Endometrial microvascular endothelial cells (primary cell): ENCODE results near the gene MAN2B2. TPM values are rescaled to one million over a fixed set of nuclear protein-coding genes. Genes with fewer than 3 reads are reported as not detected.

Source experiments
- in situ Hi-C: cut with HindIII; loops from 2 replicates; pipeline ENCODE4 v1.10.0; 2017; ENCODE audit warnings: low sequenced_read_pairs, low pct_unique_long_range_greater_than_20kb; ENCODE audit errors: inconsistent ontology term
- total RNA-seq: library from RNA; depleted of rRNA; stranded (reverse); fragments of >200 nt; gene quantifications from one replicate; pipeline ENCODE4 v1.2.3, GENCODE V29; 2015; ENCODE audit errors: inconsistent ontology term

The MAN2B2 gene
- total RNA-seq, 1 donor from 2014 or later = 20.4 TPM

- in situ Hi-C loops = no loop called here
These were observed 33.9 kb downstream of the MAN2B2 start for GRCh38 chr4:6608758-6609414.

- in situ Hi-C loops = no loop called here
These were observed 34.6 kb downstream of the MAN2B2 start for GRCh38 chr4:6609415-6610079.

- in situ Hi-C loops = no loop called here
These were observed 36.0 kb downstream of the MAN2B2 start for GRCh38 chr4:6610856-6611430.

GRCh38 chr4:6612961-6613675, 38.1 kb downstream of the MAN2B2 start:
- in situ Hi-C loops = no loop called here

- in situ Hi-C loops = no loop called here
These were observed 39.0 kb downstream of the MAN2B2 start for GRCh38 chr4:6613676-6614651.

GRCh38 chr4:6614701-6615230, 39.8 kb downstream of the MAN2B2 start:
- in situ Hi-C loops = no loop called here

- in situ Hi-C loops = no loop called here
These were observed 41.4 kb downstream of the MAN2B2 start for GRCh38 chr4:6616087-6616995.

GRCh38 chr4:6617246-6617645, 42.3 kb downstream of the MAN2B2 start:
- in situ Hi-C loops = no loop called here

- in situ Hi-C loops = no loop called here
These were observed 43.6 kb downstream of the MAN2B2 start for GRCh38 chr4:6618386-6619115.

- in situ Hi-C loops = no loop called here
These were observed 44.1 kb downstream of the MAN2B2 start for GRCh38 chr4:6619116-6619465.

- in situ Hi-C loops = no loop called here
These were observed 44.7 kb downstream of the MAN2B2 start for GRCh38 chr4:6619466-6620255.

GRCh38 chr4:6620296-6620695, 45.3 kb downstream of the MAN2B2 start:
- in situ Hi-C loops = no loop called here

GRCh38 chr4:6620891-6621555, 46.0 kb downstream of the MAN2B2 start:
- in situ Hi-C loops = no loop called here

GRCh38 chr4:6621556-6621927, 46.6 kb downstream of the MAN2B2 start:
- in situ Hi-C loops = no loop called here

- in situ Hi-C loops = no loop called here
These were observed 47.8 kb downstream of the MAN2B2 start for GRCh38 chr4:6622744-6623143.

GRCh38 chr4:6625256-6625655, 50.3 kb downstream of the MAN2B2 start:
- in situ Hi-C loops = no loop called here
